NCI-H187 treated with DMSO at 0.1 percent for 48 hours (cell line): ENCODE results near the gene DEPDC1.
A peak's percentile ranks its signal among the peaks of the same experiment; 100 is the strongest.
"Not testable (repeated sequence)": the region's sequence is repeated elsewhere in the genome, so short reads cannot be mapped to it uniquely, and the experiment has no call there.

ENCODE experiments used
- DNase-seq: peaks from one replicate; lab custom pipeline; 2025; lab: John Stamatoyannopoulos, UW

The DEPDC1 gene, protein sequence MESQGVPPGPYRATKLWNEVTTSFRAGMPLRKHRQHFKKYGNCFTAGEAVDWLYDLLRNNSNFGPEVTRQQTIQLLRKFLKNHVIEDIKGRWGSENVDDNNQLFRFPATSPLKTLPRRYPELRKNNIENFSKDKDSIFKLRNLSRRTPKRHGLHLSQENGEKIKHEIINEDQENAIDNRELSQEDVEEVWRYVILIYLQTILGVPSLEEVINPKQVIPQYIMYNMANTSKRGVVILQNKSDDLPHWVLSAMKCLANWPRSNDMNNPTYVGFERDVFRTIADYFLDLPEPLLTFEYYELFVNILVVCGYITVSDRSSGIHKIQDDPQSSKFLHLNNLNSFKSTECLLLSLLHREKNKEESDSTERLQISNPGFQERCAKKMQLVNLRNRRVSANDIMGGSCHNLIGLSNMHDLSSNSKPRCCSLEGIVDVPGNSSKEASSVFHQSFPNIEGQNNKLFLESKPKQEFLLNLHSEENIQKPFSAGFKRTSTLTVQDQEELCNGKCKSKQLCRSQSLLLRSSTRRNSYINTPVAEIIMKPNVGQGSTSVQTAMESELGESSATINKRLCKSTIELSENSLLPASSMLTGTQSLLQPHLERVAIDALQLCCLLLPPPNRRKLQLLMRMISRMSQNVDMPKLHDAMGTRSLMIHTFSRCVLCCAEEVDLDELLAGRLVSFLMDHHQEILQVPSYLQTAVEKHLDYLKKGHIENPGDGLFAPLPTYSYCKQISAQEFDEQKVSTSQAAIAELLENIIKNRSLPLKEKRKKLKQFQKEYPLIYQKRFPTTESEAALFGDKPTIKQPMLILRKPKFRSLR

DNA sequence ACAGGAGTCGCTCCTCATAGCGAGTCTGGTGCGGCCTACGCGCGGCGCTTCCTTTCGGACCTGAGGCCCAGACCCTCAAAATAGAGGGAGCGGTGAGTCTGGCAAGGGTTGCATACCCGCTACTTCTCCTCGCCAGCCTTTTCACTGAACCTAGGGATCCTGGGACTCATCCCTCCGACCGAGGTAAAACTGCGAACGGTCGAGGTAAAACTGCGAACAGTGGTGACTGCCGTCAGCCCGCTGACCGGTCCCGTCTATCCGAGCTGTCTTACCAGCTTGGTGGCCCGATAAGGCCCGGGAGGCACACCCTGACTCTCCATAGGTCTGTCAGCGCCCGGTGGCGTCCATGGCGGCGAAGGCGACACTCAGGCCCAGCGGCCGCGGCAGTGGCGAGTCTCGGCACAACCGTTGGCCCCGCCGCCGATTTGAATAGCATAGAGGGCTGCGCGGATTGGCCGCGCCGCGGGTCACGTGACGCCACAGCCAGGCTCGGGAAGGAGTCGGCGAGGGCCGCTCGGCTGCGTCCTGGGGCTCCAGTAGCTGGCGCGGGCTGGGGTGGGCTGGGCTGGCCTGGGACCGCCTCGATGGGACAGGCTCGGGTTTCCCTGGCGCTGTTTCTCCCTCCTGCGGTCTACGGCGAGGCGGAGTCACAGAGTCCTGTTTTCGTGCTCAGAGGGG is at the start of gene DEPDC1:
TSS of gene DEPDC1 (minus strand) at position 403 of the 678 bp plus-strand sequence. CDS start at position 320, 83 bp downstream.
- peak; percentile 42 for DNase-seq

DNA sequence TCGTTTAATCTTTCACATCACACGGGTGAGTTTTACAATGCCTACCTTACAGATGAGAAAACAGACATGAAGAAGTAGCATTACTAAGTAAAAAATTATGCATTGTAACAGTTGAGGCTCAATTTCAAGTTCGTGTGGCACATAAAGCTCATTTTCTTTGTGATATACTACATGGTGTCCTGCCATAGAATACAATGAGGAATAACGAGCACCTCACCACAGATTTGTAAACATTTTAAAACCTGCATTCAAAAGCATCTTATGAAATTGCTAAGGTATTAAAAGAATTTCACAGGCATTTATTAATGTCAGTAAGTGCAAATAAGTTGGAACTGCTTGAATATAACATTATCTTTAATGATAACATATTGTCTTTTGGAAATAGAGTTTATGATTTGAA is 47.8 kb upstream of the DEPDC1 start:
- no peak for DNase-seq

- DNase-seq, result no peak
Measured at GRCh38 chr1:68542586-68542985, 45.7 kb upstream of the DEPDC1 start.

- DNase-seq, result no peak
Measured at GRCh38 chr1:68538941-68539340, 42.1 kb upstream of the DEPDC1 start.

DNA sequence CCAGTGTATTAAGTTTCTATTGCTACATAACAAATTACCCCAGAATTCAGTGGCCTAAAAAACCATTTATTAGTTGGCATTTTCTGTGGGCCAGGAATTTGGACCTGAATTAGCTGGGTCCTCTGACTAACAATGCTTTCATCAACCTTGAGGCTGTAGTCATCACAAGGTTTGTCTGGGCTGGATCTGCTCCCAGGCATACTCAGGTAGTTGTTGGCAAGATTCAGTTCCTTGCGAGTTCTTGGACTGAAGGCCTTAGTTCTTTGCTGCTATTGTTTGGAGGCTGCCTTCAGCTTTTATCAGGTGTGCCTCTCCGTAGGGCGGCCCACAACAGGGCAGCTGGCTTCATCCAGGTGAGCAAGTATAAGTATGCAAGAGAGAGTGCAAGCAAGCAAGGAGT is 31.4 kb upstream of the DEPDC1 start:
- DNase-seq, result no peak

DNA sequence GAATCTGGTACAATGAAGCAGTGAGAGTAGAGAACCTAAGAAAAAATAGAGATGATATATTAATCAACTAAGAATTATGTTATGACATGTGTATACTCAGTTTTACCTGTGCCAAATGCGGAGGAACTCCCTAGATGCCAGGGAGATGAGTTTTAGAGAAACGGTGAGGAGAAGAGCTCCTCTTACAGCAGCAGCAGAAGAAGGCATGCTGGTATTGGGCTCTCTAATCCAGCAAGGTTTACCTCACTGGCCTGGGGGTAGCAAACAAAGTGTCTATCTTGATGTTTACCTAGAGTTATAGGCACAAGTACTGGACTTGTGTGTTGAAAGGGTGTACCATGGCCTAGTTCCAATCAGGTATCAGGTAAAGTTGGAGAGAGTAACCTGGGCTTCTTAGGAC is 28.9 kb upstream of the DEPDC1 start:
- DNase-seq, result no peak

DNA sequence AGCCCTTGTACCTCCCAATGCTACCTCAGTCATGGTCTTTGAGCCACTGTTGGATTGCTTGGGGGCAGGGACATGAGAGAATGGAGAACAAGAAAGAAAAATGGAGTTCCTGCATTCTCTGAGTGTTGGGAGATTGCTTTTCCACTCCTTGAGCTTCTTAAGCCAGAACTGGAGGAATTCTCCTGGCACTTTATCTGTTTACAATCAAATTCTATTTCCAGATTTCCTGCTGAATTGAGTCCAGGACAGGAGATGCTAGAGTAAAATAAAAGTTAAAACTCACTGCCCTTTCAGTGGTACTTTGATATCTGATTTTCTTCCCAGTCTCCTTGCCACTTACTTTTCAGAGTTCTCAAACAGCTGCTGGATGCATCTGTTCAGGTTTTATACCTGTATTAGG is 24.4 kb upstream of the DEPDC1 start:
- DNase-seq, result no peak

DNA sequence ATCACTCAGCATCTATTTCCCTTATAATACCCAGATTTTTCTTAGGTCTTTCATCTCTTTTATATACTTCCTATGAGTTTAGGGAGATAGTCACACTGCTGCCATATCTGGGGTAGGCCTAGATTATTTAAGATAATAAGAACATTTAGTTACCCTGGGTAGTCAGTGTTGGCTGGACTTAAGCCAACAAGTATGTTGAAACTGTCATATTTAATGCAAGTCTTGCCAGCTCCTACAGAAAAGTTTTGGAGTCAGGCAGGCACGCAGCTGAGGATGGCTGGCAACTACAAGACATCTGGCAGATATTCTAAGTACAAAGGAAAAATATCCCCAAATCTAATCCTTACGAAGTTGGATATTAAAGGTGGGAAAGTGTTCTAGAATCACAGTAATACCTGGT is 19.2 kb upstream of the DEPDC1 start:
- DNase-seq, result no peak

DNA sequence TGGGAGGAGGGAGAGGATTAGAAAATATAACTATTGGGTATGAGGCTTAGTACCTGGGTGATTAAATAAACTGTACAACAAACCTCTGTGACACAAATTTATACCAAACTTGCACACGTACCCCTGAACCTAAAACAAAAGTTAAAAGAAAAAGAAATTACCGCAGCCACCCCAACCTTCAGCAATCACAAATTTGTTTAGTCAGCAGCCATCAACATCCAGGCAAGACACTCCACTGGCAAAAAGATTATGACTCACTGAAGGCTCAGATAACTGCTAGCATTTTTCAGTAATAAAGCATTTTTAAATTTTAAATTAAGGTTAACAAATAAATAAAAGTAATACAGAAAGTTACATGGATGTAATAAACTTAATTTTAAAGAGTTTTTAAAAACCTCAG is 14.4 kb upstream of the DEPDC1 start:
- DNase-seq, result no peak

GRCh38 chr1:68506386-68506785 is 9.5 kb upstream of the DEPDC1 start:
- no peak for DNase-seq

DNA sequence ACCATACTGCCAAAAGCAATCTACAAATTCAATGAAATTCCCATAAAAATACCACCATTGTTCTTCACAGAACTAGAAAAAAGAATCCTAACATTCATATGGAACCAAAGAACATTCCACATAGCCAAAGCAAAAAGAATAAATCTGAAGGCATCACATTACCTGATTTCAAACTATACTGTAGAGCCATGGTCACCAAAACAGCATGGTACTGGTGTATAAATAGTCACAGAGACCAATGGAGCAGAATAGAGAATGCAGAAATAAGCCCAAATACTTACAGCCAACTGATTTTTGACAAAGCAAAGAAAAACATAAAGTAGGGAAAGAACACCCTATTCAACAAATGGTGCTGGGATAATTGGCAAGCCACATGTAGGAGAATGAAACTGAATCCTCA is 6.2 kb upstream of the DEPDC1 start:
- no peak for DNase-seq

GRCh38 chr1:68497358-68497698 is 446 bp upstream of the DEPDC1 start:
- no peak for DNase-seq

DNA sequence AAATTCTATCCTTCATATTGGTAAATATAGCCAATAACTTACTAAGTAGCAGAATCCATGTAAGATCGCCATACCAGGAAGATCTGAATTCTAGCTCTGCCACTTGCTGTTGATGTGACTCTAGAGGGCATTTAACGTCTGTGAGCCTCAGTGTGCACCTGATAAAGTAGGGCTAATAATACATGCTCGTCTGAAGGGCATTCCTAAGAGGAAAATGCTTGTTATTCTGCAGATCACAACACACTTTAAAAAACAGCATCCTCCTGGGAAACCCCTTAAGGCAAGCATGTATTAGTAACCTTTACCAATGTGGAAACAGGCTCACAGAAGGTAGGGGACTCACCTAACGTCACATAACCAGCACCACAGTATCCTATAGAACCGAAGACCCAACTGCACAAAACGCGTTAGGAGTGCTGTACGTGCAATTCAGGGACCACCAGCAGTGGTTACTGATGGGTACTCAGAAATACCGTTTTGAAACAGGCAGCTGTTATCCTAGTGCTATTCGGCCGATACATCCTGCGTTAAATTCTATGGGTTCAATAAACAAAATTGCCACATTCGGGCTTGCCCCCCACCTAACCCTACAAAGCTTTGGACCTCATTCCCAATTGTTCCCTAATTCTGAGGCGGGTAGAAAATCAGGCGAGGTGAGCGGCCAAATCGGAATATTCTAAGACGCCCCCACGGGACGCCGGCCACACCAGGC is 758 bp downstream of the DEPDC1 start:
- no peak for DNase-seq

GRCh38 chr1:68495532-68495931 is 1.4 kb downstream of the DEPDC1 start:
- no peak for DNase-seq

DNA sequence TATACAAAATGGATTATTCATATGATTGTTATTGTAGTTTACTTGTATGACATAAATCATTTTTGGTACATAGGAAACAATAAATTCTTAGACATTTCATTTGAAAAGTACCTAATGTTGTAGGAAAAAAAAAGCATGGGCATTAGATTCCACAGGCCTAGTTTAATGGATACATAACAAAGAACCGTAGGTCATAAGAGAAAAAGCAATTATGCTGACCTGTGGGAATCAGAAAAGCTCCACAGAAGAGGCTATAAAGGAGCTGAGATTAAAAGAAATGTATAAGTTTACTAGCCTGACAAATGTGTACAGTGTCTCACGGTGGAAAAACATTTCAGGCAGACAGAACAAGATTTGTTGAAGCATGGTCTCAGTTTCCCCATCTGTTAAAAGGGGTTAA is 3.7 kb downstream of the DEPDC1 start:
- DNase-seq, result no peak

DNA sequence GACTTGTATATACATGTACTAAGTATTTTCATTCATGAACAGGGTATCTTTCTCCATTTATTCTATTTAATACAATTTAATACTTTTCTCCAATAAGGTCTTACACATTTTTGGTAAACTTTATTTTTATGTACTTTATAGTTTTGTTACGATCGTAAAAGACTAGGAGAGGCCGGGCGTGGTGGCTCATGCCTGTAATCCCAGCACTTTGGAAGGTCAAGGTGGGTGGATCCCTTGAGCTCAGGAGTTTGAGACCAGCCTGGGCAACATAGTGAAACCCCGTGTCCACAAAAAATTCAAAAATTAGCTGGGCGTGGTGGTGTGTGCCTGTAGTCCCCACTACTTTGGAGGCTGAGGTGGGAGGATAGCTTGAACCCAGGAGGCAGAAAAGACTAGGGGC is 4.6 kb downstream of the DEPDC1 start:
- DNase-seq, result not testable (repeated sequence)

GRCh38 chr1:68490046-68490651 is 6.7 kb downstream of the DEPDC1 start:
- DNase-seq, result no peak

DNA sequence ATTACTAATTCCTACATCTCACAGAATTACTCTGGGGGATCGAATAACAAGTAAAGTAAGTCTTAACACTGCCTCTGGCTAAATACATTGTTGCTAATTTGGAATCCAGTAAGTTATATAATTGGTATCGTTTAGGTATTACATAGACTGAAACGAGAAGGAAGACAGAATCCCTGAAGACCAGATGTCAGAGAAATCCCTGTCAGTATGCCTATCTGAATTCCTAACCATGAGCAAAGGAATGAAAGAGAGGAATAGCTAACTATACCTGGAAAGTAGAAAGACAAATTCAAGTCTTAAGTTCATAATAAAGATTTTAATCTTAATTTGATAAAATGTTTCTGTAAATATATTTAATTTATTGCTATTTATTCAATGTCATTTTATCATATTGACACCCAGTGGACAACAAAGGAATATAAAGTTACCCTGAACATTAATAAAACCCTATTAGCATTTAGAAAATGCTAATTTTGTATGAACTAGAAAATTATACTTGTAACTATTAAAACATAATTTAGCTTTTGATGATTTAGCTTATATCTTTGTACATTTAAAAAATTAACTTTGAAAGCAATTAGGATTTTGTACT is 11.4 kb downstream of the DEPDC1 start:
- no peak for DNase-seq

- no peak for DNase-seq
Measured at GRCh38 chr1:68484618-68485017, 12.3 kb downstream of the DEPDC1 start.

DNA sequence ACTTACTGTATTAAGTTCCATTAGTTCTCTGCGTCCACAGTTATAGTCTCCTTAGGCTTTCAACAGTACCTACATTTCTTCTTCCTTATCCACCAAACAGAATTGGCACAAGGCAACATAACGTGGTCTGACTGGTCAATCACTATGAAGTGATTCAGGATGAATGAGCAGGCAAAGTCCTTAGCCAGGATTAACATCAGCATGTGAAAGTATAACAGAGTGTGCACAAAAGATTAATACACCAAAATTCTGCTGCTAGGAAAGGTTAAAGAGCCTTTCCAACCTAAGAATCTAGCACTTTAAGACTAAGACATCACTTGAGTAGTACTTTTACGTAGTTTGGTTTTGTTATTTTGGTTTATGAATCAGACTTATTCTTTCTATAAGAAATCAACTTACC is 15.8 kb downstream of the DEPDC1 start:
- DNase-seq, result no peak

- no peak for DNase-seq
Measured at GRCh38 chr1:68479501-68479900, 17.4 kb downstream of the DEPDC1 start.
